A549 (cell line): ENCODE results near the gene TNP2. TPM values are rescaled to one million over a fixed set of nuclear protein-coding genes. Genes with fewer than 3 reads are reported as not detected.

Experiments used
- ATAC-seq, 2 experiments: fragments of 200-7000 bp in 1 of 2; fragments of >200 bp in 1 of 2; cut with Nextera tagmentation in 1 of 2; cut with Tn5 transposase in 1 of 2; 3 replicates each; pipeline versions ENCODE4 v1.8.0 to v1.9.1; 2018 to 2020; ENCODE audit warnings: mild to moderate bottlenecking in 1 of 2, moderate library complexity in 1 of 2
- CTCF ChIA-PET: fragments of 300-600 bp; sonication (Branson Sonifier 250); formaldehyde crosslinking; extraction: SDS; loops from one replicate; lab custom pipeline; 2021; ENCODE audit warnings: antibody characterized with exemption, inconsistent platforms; lab: Yijun Ruan, JAX
- POLR2A ChIA-PET: fragments of 350-600 bp; formaldehyde crosslinking; extraction: SDS; loops from one replicate; lab custom pipeline; 2021; ENCODE audit warnings: antibody characterized with exemption, inconsistent platforms; lab: Yijun Ruan, JAX
- DNase-seq, 2 experiments: peaks; one replicate each; pipeline versions ENCODE4 v3.0.0 to v3.0.0-alpha.2; 2011 to 2016; ENCODE audit warnings: low read depth in 1 of 2, low spot score in 1 of 2
- FAIRE-seq: peaks from 2 replicates; lab custom pipeline; 2011; peaks lifted over from hg19 to GRCh38; lab: Jason Lieb, UNC
- H3K27ac ChIP-seq, 2 experiments: fragments of >200 bp; sonication (Bioruptor Twin); formaldehyde crosslinking; 3 replicates each; pipeline ENCODE4 v1.5.1; 2016 to 2017
- H3K4me1 ChIP-seq: fragments of >200 bp; sonication (Bioruptor Twin); formaldehyde crosslinking; 3 replicates; pipeline ENCODE4 v1.6.1; 2016
- H3K4me2 ChIP-seq: fragments of >200 bp; sonication (Bioruptor Twin); formaldehyde crosslinking; 3 replicates; pipeline ENCODE4 v1.6.1; 2016
- H3K4me3 ChIP-seq: fragments of >200 bp; sonication (Bioruptor Twin); formaldehyde crosslinking; 3 replicates; pipeline ENCODE4 v1.5.1; 2016
- H3K9me3 ChIP-seq: fragments of >200 bp; sonication (Bioruptor Twin); formaldehyde crosslinking; 3 replicates; pipeline ENCODE4 v1.6.1; 2016
- CBX2 ChIP-seq: fragments of 200-600 bp; sonication (generic); IDR thresholded peaks from 2 replicates; pipeline ENCODE4 v1.6.1; 2016; ENCODE audit warnings: low read depth, mild to moderate bottlenecking, borderline replicate concordance
- CHD2 ChIP-seq: fragments of 150-350 bp; IDR thresholded peaks from 2 replicates; pipeline ENCODE4 v1.6.1; 2014; ENCODE audit warnings: low read length; ENCODE audit not compliant: partially characterized antibody
- CHD4 ChIP-seq: fragments of 200-600 bp; sonication (generic); IDR thresholded peaks from 2 replicates; pipeline ENCODE4 v1.6.1; 2016; ENCODE audit warnings: antibody characterized with exemption, mild to moderate bottlenecking, borderline replicate concordance
- E2F6 ChIP-seq: IDR thresholded peaks from 2 replicates; pipeline ENCODE4 v1.6.1; 2012; ENCODE audit warnings: low read depth, borderline replicate concordance
- EHMT2 ChIP-seq: fragments of 200-600 bp; sonication (generic); IDR thresholded peaks from 2 replicates; pipeline ENCODE4 v1.6.1; 2016; ENCODE audit warnings: antibody characterized with exemption, low read depth, mild to moderate bottlenecking, moderate library complexity
- EP300 ChIP-seq, 2 experiments: fragments of >200 bp; sonication (Bioruptor Twin); formaldehyde crosslinking; IDR thresholded peaks; 2 replicates in 1 of 2; 3 replicates in 1 of 2; pipeline ENCODE4 v1.6.1; 2016 to 2017
- ESRRA ChIP-seq: fragments of 150-350 bp; IDR thresholded peaks from 2 replicates; pipeline ENCODE4 v1.6.1; 2014; ENCODE audit warnings: mild to moderate bottlenecking, low read length, borderline replicate concordance
- FOSB ChIP-seq: fragments of 250-450 bp; sonication (Bioruptor Pico); IDR thresholded peaks from 2 replicates; pipeline ENCODE4 v1.5.0; 2020; ENCODE audit warnings: mild to moderate bottlenecking, moderate library complexity
- HDAC2 ChIP-seq: fragments of 200-600 bp; sonication (generic); IDR thresholded peaks from 2 replicates; pipeline ENCODE4 v1.6.1; 2016
- HEYL ChIP-seq: fragments of 250-450 bp; sonication (Bioruptor Pico); IDR thresholded peaks from 2 replicates; pipeline ENCODE4 v1.8.0; 2021; ENCODE audit warnings: mild to moderate bottlenecking, moderate library complexity
- HOXB13 ChIP-seq: fragments of 250-450 bp; sonication (Bioruptor Pico); IDR thresholded peaks from 2 replicates; pipeline ENCODE4 v1.5.0; 2020; ENCODE audit warnings: low read depth, mild to moderate bottlenecking, moderate library complexity
- JUN ChIP-seq, 2 experiments: fragments of >200 bp; sonication (Bioruptor Twin); formaldehyde crosslinking; IDR thresholded peaks; 2 replicates in 1 of 2; 3 replicates in 1 of 2; pipeline ENCODE4 v1.6.1; 2016 to 2017
- KDM1A ChIP-seq: fragments of 200-600 bp; sonication (generic); IDR thresholded peaks from 2 replicates; pipeline ENCODE4 v1.6.1; 2016; ENCODE audit warnings: low read depth, mild to moderate bottlenecking
- KDM5A ChIP-seq: fragments of 200-600 bp; sonication (generic); IDR thresholded peaks from 2 replicates; pipeline ENCODE4 v1.6.1; 2016; ENCODE audit warnings: antibody characterized with exemption, mild to moderate bottlenecking
- MAZ ChIP-seq: fragments of 150-350 bp; IDR thresholded peaks from 2 replicates; pipeline ENCODE4 v1.6.1; 2014; ENCODE audit warnings: antibody characterized with exemption, low read depth, low read length, borderline replicate concordance
- MYC ChIP-seq: IDR thresholded peaks from 2 replicates; pipeline ENCODE4 v1.6.1; 2012; ENCODE audit warnings: mild to moderate bottlenecking, inconsistent platforms, low read length, improper control_type of control experiment, borderline replicate concordance
- NPAS2 ChIP-seq: fragments of 250-450 bp; sonication (Bioruptor Pico); IDR thresholded peaks from 2 replicates; pipeline ENCODE4 v1.8.0; 2022; ENCODE audit warnings: mild to moderate bottlenecking, moderate library complexity, borderline replicate concordance
- NR3C1 ChIP-seq: fragments of >200 bp; sonication (Bioruptor Twin); formaldehyde crosslinking; IDR thresholded peaks from 3 replicates; pipeline ENCODE4 v1.6.1; 2017
- RAD21 ChIP-seq, 2 experiments: fragments of >200 bp in 1 of 2; sonication (Bioruptor Twin) in 1 of 2; formaldehyde crosslinking in 1 of 2; IDR thresholded peaks in 1 of 2; conservative IDR thresholded peaks in 1 of 2; 2 replicates in 1 of 2; 3 replicates in 1 of 2; pipeline ENCODE4 v1.6.1; 2012 to 2018; ENCODE audit warnings: inconsistent platforms in 1 of 2
- RCOR1 ChIP-seq: fragments of 150-350 bp; IDR thresholded peaks from 2 replicates; pipeline ENCODE4 v1.6.1; 2014; ENCODE audit warnings: antibody characterized with exemption, low read length, low read depth
- RNF2 ChIP-seq: fragments of 200-600 bp; sonication (generic); IDR thresholded peaks from 2 replicates; pipeline ENCODE4 v1.6.1; 2016; ENCODE audit warnings: low read depth, mild to moderate bottlenecking, antibody characterized with exemption, moderate library complexity, borderline replicate concordance
- TP53 ChIP-seq: fragments of 250-450 bp; sonication (Bioruptor Pico); IDR thresholded peaks from 2 replicates; pipeline ENCODE4 v1.5.0; 2021; ENCODE audit warnings: mild to moderate bottlenecking, moderate library complexity
- USF2 ChIP-seq: fragments of 450-650 bp; IDR thresholded peaks from 2 replicates; pipeline ENCODE4 v1.6.1; 2014; ENCODE audit warnings: antibody characterized with exemption
- ZNF302 ChIP-seq: fragments of 250-450 bp; sonication (Bioruptor Pico); IDR thresholded peaks from 2 replicates; pipeline ENCODE4 v1.9.0; 2021; ENCODE audit warnings: inconsistent platforms, mild to moderate bottlenecking, moderate library complexity
- ZSCAN20 ChIP-seq: fragments of 250-450 bp; sonication (Bioruptor Pico); IDR thresholded peaks from 2 replicates; pipeline ENCODE4 v1.8.0; 2022; ENCODE audit warnings: mild to moderate bottlenecking, moderate library complexity
- WGBS: methylation state at CpG from one replicate; pipeline ENCODE4 v1.1.6; 2017; ENCODE audit errors: missing lambda C conversion rate; 5-methylcytosine and 5-hydroxymethylcytosine counted together
- polyA plus RNA-seq, 4 experiments: library from polyadenylated mRNA; depleted of rRNA in 3 of 4; stranded (reverse); fragments of >200 nt; fragmentation: RNase III in 1 of 4; extraction: RNeasy Plus Mini Kit Qiagen cat#74134 plus additional on column Dnase treatment in 1 of 4; gene quantifications; 2 replicates in 3 of 4; 3 replicates in 1 of 4; pipeline ENCODE4 v1.2.3, GENCODE V29; 2011 to 2017
- TF ChIP-seq, protein P1 (sequence below): fragments of 250-450 bp; sonication (Bioruptor Pico); IDR thresholded peaks from 2 replicates; pipeline ENCODE4 v1.5.0; 2021; ENCODE audit warnings: mild to moderate bottlenecking, moderate library complexity, borderline replicate concordance
- TF ChIP-seq, protein P2 (sequence below): fragments of 200-600 bp; sonication (generic); IDR thresholded peaks from 2 replicates; pipeline ENCODE4 v1.6.1; 2016; ENCODE audit warnings: antibody characterized with exemption, mild to moderate bottlenecking, moderate library complexity
- TF ChIP-seq, protein P3 (sequence below): fragments of >200 bp; sonication (Bioruptor Twin); formaldehyde crosslinking; IDR thresholded peaks from 2 replicates; pipeline ENCODE4 v1.6.1; 2016

TNP2 gene
- polyA plus RNA-seq, 2 of the 4 experiments (the other 2 are of a cell fraction): not detected

DNA sequence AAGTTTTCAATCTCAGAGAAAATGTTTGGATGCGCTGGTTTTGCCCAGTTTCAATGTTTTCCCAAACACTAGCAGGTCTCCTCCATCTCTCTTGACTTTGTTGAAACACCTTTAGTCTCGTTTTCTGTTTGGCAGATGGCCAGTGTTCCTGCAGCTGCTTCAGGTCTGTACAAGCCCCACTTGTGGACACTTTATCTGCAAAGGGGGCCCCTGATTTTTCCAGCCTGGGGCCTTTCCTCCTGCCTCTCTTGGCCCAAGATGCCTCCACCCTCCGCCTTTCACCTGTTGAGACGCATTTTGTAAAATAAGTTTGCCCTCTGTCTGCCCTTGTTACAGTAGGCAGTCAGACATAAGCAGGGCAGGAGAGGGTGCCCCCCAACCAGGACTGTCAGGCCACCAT is 33.9 kb upstream of the TNP2 start (continued):
- TF ChIP-seq KDM5A: no peak
- no peak for TF ChIP-seq HOXB13 (CRISPR knock-in tag)
- no peak for TF ChIP-seq USF2

DNA sequence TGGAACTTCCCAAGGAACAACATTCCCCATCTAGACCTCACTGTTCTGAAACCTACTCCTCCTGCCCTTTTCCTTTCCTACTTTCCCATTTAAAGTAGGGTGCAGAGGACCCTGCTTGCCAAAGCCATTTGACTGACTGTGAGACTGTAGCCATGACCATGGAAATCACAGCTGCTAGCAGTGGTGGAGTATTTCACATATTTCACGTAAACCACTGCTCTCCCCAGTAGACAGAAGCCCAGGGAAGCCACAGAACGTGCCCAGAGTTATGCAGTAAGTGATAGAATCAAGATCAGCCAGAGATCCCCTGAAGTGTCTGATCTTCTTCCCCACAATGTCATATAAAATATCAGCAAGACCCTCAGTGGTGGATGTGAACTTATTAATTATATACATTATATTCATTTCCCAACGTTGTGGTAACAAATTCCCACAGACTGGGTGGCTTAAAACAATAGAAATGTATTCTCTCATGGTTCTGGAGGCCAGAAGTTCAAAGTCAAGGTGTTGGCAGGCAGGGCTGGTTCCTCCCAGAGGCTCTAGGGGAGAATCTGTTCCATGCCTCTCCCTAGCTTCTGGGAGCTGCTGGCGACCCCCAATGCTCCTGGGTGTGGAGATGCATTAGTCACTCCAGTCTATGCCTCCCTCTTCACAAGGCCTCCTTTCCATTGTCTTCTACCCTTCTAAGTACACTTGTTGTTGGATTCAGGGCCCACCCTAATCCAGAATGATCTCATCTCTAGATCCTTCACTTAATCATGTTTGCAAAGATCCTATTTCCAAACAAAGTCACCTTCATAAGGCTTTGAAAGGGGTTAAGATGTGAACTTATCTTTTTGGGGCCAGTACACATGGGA is 32.7 kb upstream of the TNP2 start:
- POLR2A ChIA-PET: no interaction called here

DNA sequence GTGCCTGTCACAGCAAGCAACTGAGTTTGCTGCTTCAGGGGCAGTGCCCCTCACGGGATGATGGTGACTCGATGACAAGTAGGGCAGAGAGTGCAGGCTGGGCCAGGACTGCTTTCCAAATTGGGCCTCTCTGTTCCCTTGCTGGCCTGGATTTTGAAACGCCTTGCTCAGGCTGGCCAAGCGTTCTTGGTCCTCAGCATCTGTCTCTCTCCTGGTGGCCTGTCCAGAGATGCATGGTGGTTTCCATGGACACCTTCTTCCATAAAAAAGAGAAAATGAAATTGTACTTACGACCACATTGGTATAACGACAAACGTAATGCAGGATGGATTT is 31.4 kb upstream of the TNP2 start:
- Histone ChIP-seq H3K27ac (no peak overlapping the region), H3K4me2 (no peak overlapping the region), H3K4me3 (no peak overlapping the region), H3K4me1 (no peaks in the 10 kb centered on the region), H3K9me3 (no peaks in the 10 kb centered on the region)
- no peak for DNase-seq
- FAIRE-seq: no peak
- no peak for ATAC-seq
- ChIA-PET CTCF (interaction anchor here (0.6 to 1.2 kb wide), 3 partner anchors 40 to 73 kb away, joined by 3 to 4 read pairs (median 3); no protein-coding TSS in a partner anchor), POLR2A (no interaction called here)
- 75% methylated on average over 7 of the region's 7 CpGs for WGBS
- no peak for TF ChIP-seq KDM5A
- no peak for TF ChIP-seq EP300 (IDR thresholded peaks at IDR 0.05)
- TF ChIP-seq CBX2: no peak
- TF ChIP-seq NPAS2 (CRISPR knock-in tag): no peak
- TF ChIP-seq TP53 (CRISPR knock-in tag): no peak
- TF ChIP-seq FOSB (CRISPR knock-in tag): no peak
- TF ChIP-seq CHD4: no peak
- TF ChIP-seq EHMT2: no peak
- TF ChIP-seq E2F6: no peak
- TF ChIP-seq KDM1A: no peak
- TF ChIP-seq, protein P1, sequence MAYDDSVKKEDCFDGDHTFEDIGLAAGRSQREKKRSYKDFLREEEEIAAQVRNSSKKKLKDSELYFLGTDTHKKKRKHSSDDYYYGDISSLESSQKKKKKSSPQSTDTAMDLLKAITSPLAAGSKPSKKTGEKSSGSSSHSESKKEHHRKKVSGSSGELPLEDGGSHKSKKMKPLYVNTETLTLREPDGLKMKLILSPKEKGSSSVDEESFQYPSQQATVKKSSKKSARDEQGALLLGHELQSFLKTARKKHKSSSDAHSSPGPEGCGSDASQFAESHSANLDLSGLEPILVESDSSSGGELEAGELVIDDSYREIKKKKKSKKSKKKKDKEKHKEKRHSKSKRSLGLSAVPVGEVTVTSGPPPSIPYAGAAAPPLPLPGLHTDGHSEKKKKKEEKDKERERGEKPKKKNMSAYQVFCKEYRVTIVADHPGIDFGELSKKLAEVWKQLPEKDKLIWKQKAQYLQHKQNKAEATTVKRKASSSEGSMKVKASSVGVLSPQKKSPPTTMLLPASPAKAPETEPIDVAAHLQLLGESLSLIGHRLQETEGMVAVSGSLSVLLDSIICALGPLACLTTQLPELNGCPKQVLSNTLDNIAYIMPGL (CRISPR knock-in tag): no peak

More for the DNA sequence above, 32.7 kb upstream of the TNP2 start:
- no peaks in the 10 kb centered on the region for H3K9me3 ChIP-seq
- H3K4me1 ChIP-seq: no peaks in the 10 kb centered on the region
- WGBS: 29% methylated on average over 4 of the region's 4 CpGs
- no peak for DNase-seq
- TF ChIP-seq TP53 (CRISPR knock-in tag) (no peak), CHD2 (no peak), USF2 (no peak), ESRRA (no peak), JUN (IDR thresholded peaks at IDR 0.05) (no peak), CHD4 (no peak), RNF2 (no peak), HEYL (CRISPR knock-in tag) (no peak), NR3C1 (no peak), MYC (no peak), RCOR1 (no peak), ZSCAN20 (CRISPR knock-in tag) (no peak), ZNF302 (CRISPR knock-in tag) (no peak), HDAC2 (no peak), RAD21 (conservative IDR thresholded peaks at IDR 0.05 in 1 of 2, IDR thresholded peaks at IDR 0.05 in 1 of 2) (no peak), MAZ (no peak), KDM1A (no peak), CBX2 (no peak)
- TF ChIP-seq, protein P2, sequence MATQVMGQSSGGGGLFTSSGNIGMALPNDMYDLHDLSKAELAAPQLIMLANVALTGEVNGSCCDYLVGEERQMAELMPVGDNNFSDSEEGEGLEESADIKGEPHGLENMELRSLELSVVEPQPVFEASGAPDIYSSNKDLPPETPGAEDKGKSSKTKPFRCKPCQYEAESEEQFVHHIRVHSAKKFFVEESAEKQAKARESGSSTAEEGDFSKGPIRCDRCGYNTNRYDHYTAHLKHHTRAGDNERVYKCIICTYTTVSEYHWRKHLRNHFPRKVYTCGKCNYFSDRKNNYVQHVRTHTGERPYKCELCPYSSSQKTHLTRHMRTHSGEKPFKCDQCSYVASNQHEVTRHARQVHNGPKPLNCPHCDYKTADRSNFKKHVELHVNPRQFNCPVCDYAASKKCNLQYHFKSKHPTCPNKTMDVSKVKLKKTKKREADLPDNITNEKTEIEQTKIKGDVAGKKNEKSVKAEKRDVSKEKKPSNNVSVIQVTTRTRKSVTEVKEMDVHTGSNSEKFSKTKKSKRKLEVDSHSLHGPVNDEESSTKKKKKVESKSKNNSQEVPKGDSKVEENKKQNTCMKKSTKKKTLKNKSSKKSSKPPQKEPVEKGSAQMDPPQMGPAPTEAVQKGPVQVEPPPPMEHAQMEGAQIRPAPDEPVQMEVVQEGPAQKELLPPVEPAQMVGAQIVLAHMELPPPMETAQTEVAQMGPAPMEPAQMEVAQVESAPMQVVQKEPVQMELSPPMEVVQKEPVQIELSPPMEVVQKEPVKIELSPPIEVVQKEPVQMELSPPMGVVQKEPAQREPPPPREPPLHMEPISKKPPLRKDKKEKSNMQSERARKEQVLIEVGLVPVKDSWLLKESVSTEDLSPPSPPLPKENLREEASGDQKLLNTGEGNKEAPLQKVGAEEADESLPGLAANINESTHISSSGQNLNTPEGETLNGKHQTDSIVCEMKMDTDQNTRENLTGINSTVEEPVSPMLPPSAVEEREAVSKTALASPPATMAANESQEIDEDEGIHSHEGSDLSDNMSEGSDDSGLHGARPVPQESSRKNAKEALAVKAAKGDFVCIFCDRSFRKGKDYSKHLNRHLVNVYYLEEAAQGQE: no peak
- TF ChIP-seq, protein P3, sequence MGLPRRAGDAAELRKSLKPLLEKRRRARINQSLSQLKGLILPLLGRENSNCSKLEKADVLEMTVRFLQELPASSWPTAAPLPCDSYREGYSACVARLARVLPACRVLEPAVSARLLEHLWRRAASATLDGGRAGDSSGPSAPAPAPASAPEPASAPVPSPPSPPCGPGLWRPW: no peak
- TF ChIP-seq, all 56 proteins: peak for 0
- no peak overlapping the region for H3K4me3 ChIP-seq
- H3K27ac ChIP-seq: no peak overlapping the region
- H3K4me2 ChIP-seq: no peak overlapping the region
- CTCF ChIA-PET: interaction anchor here (1.2 kb wide), 2 partner anchors 42 to 47 kb away, joined by 3 to 4 read pairs; no protein-coding TSS in a partner anchor
- no peak for FAIRE-seq
- ATAC-seq: no peak
